IMR-90 (cell line): ENCODE results near the gene RIMS4. TPM values are rescaled to one million over a fixed set of nuclear protein-coding genes. Genes with fewer than 3 reads are reported as not detected.

Experiments used
- ATAC-seq: fragments of 200-7000 bp; cut with Tn5 transposase; 2 replicates; pipeline ENCODE4 v1.9.1; 2020; ENCODE audit warnings: low read depth, mild to moderate bottlenecking, moderate library complexity
- BruUV-seq: library from RNA; stranded (reverse); fragments of 400-500 nt; replicated peaks from 2 replicates; lab custom pipeline; 2021; lab: Mats Ljungman, UMichigan
- CTCF ChIA-PET: fragments of 300-600 bp; formaldehyde crosslinking; extraction: SDS; loops from one replicate; lab custom pipeline; 2021; ENCODE audit warnings: antibody characterized with exemption; lab: Yijun Ruan, JAX
- POLR2A ChIA-PET: fragments of 300-600 bp; sonication (Branson Sonifier 250); formaldehyde crosslinking; loops from one replicate; lab custom pipeline; 2022; ENCODE audit warnings: antibody characterized with exemption; ENCODE audit not compliant: unreplicated experiment; lab: Charles Lee
- DNase-seq: peaks from one replicate; pipeline ENCODE4 v3.0.0; 2013
- H2AFZ ChIP-seq: replicated peaks from 2 replicates; pipeline ENCODE3; 2013; ENCODE audit warnings: low read length, mild to moderate bottlenecking; ENCODE audit not compliant: poor library complexity
- H2AK5ac ChIP-seq: 2 replicates; pipeline ENCODE4 v1.6.1; 2013; ENCODE audit warnings: low read depth, low read length, inconsistent platforms
- H2AK9ac ChIP-seq: replicated peaks from 2 replicates; pipeline ENCODE3; 2013; ENCODE audit warnings: mild to moderate bottlenecking, low read depth, low read length, moderate library complexity; ENCODE audit not compliant: poor library complexity
- H2BK120ac ChIP-seq: 2 replicates; pipeline ENCODE4 v1.6.1; 2013; ENCODE audit warnings: low read depth, low read length, inconsistent platforms
- H2BK15ac ChIP-seq: 3 replicates; pipeline ENCODE4 v1.6.1; 2013; ENCODE audit warnings: low read depth, low read length, inconsistent platforms
- H2BK20ac ChIP-seq: 2 replicates; pipeline ENCODE4 v1.6.1; 2013; ENCODE audit warnings: low read depth, mild to moderate bottlenecking, inconsistent platforms, low read length, moderate library complexity
- H2BK5ac ChIP-seq: 2 replicates; pipeline ENCODE4 v1.6.1; 2013; ENCODE audit warnings: mild to moderate bottlenecking, low read depth, low read length, inconsistent platforms; ENCODE audit not compliant: poor library complexity, severe bottlenecking
- H3K14ac ChIP-seq: replicated peaks from 2 replicates; pipeline ENCODE4 v1.6.1; 2013; ENCODE audit warnings: low read depth, low read length, inconsistent platforms
- H3K18ac ChIP-seq: 2 replicates; pipeline ENCODE4 v1.6.1; 2013; ENCODE audit warnings: low read depth, low read length, control low read depth
- H3K23ac ChIP-seq: 2 replicates; pipeline ENCODE4 v1.6.1; 2013; ENCODE audit warnings: low read depth, low read length, inconsistent platforms
- H3K27ac ChIP-seq: 2 replicates; pipeline ENCODE4 v1.5.1; 2013; ENCODE audit warnings: mild to moderate bottlenecking, control low read depth, low read length; ENCODE audit not compliant: insufficient read depth
- H3K27me3 ChIP-seq: 2 replicates; pipeline ENCODE4 v1.6.1; 2013; ENCODE audit warnings: low read length; ENCODE audit not compliant: control insufficient read depth, insufficient read depth
- H3K36me3 ChIP-seq: 2 replicates; pipeline ENCODE4 v1.6.1; 2013; ENCODE audit warnings: low read length, mixed read lengths; ENCODE audit not compliant: control insufficient read depth, insufficient read depth
- H3K4ac ChIP-seq: 2 replicates; pipeline ENCODE4 v1.6.1; 2013; ENCODE audit warnings: low read depth, low read length, inconsistent platforms
- H3K4me1 ChIP-seq: 2 replicates; pipeline ENCODE4 v1.6.1; 2013; ENCODE audit warnings: low read length, mixed read lengths; ENCODE audit not compliant: control insufficient read depth, insufficient read depth
- H3K4me2 ChIP-seq: 2 replicates; pipeline ENCODE4 v1.6.1; 2013; ENCODE audit warnings: low read depth, mild to moderate bottlenecking, control low read depth, low read length, moderate library complexity
- H3K4me3 ChIP-seq: 2 replicates; pipeline ENCODE4 v1.5.1; 2013; ENCODE audit warnings: low read depth, mild to moderate bottlenecking, control low read depth, low read length, moderate library complexity; ENCODE audit not compliant: insufficient read depth
- H3K56ac ChIP-seq: 2 replicates; pipeline ENCODE4 v1.6.1; 2013; ENCODE audit warnings: low read length, inconsistent platforms; ENCODE audit not compliant: insufficient read depth; ENCODE audit errors: extremely low read depth
- H3K79me1 ChIP-seq, 2 experiments: 2 replicates each; pipeline ENCODE4 v1.6.1; 2013; ENCODE audit warnings: low read length in 2 of 2, inconsistent platforms in 1 of 2, low read depth in 1 of 2
- H3K9ac ChIP-seq: 2 replicates; pipeline ENCODE4 v1.6.1; 2013; ENCODE audit warnings: low read depth, low read length, control low read depth
- H3K9me1 ChIP-seq: 2 replicates; pipeline ENCODE4 v1.6.1; 2013; ENCODE audit warnings: low read length, inconsistent platforms; ENCODE audit not compliant: insufficient read depth
- H3K9me3 ChIP-seq: 2 replicates; pipeline ENCODE4 v1.6.1; 2013; ENCODE audit warnings: low read length; ENCODE audit not compliant: control insufficient read depth, insufficient read depth
- H4K20me1 ChIP-seq: 2 replicates; pipeline ENCODE4 v1.6.1; 2013; ENCODE audit warnings: low read length, inconsistent platforms; ENCODE audit not compliant: insufficient read depth
- H4K5ac ChIP-seq: 2 replicates; pipeline ENCODE4 v1.6.1; 2013; ENCODE audit warnings: mild to moderate bottlenecking, low read depth, low read length, control low read depth
- H4K8ac ChIP-seq, 2 experiments: 2 replicates each; pipeline ENCODE4 v1.6.1; 2013; ENCODE audit warnings: low read depth in 2 of 2, low read length in 2 of 2, control low read depth in 1 of 2, inconsistent platforms in 1 of 2
- H4K91ac ChIP-seq: 2 replicates; pipeline ENCODE4 v1.6.1; 2013; ENCODE audit warnings: low read depth, low read length, inconsistent platforms; ENCODE audit not compliant: insufficient read depth
- BHLHE40 ChIP-seq: fragments of 150-350 bp; IDR thresholded peaks from 2 replicates; pipeline ENCODE4 v1.6.1; 2016; ENCODE audit warnings: mild to moderate bottlenecking, low read depth, low read length
- CEBPB ChIP-seq: IDR thresholded peaks from 2 replicates; pipeline ENCODE4 v1.6.1; 2012; ENCODE audit warnings: low read depth, low read length, improper control_type of control experiment
- FOS ChIP-seq: fragments of 150-350 bp; IDR thresholded peaks from 2 replicates; pipeline ENCODE4 v1.6.1; 2016; ENCODE audit warnings: low read depth, low read length
- MAFK ChIP-seq: IDR thresholded peaks from 2 replicates; pipeline ENCODE4 v1.6.1; 2012; ENCODE audit warnings: low read depth, low read length, improper control_type of control experiment
- MAZ ChIP-seq: IDR thresholded peaks from 2 replicates; pipeline ENCODE4 v1.6.1; 2012; ENCODE audit warnings: low read depth, mild to moderate bottlenecking, low read length, improper control_type of control experiment, moderate library complexity, borderline replicate concordance
- MXI1 ChIP-seq: IDR thresholded peaks from 2 replicates; pipeline ENCODE4 v1.6.1; 2012; ENCODE audit warnings: low read depth, mild to moderate bottlenecking, low read length, moderate library complexity, borderline replicate concordance
- POLR2A ChIP-seq: IDR thresholded peaks from 2 replicates; pipeline ENCODE4 v1.6.1; 2012; ENCODE audit warnings: mild to moderate bottlenecking, low read depth, low read length
- RAD21 ChIP-seq: IDR thresholded peaks from 2 replicates; pipeline ENCODE4 v1.6.1; 2012; ENCODE audit warnings: low read length, improper control_type of control experiment
- RFX5 ChIP-seq: IDR thresholded peaks from 2 replicates; pipeline ENCODE4 v1.8.0; 2012; ENCODE audit warnings: low read depth, mild to moderate bottlenecking, low read length, moderate library complexity
- SMC3 ChIP-seq: fragments of 150-350 bp; IDR thresholded peaks from 2 replicates; pipeline ENCODE4 v1.6.1; 2016; ENCODE audit warnings: low read depth, mild to moderate bottlenecking, antibody characterized with exemption, low read length, moderate library complexity
- WGBS, 2 experiments: methylation state at CpG; one replicate each; pipeline versions ENCODE4 v1.1.5 to v1.1.7; 2013; ENCODE audit warnings: missing lambda C conversion rate in 2 of 2; ENCODE audit not compliant: insufficient read length in 1 of 2; ENCODE audit errors: extremely low coverage in 2 of 2; 5-methylcytosine and 5-hydroxymethylcytosine counted together
- dilution Hi-C: fragments of 300-500 bp; cut with HindIII; formaldehyde crosslinking; loops from one replicate; pipeline ENCODE4 v1.14.3; 2018; ENCODE audit warnings: low sequenced_read_pairs; ENCODE audit not compliant: unreplicated experiment
- in situ Hi-C: fragments of 300-500 bp; cut with MboI; formaldehyde crosslinking; loops from 3 replicates; pipeline ENCODE4 v1.14.3; 2019; ENCODE audit warnings: low sequenced_read_pairs, inconsistent platforms, mixed read lengths
- intact Hi-C: fragments of 100-400 bp; cut with micrococcal nuclease; formaldehyde crosslinking; loops from 2 replicates; pipeline ENCODE4 v1.10.0; 2022
- polyA plus RNA-seq, 3 experiments: library from polyadenylated mRNA; depleted of rRNA; stranded (reverse); fragments of >200 nt; gene quantifications; 2 replicates each; pipeline ENCODE4 v1.2.3, GENCODE V29; 2012; ENCODE audit warnings: low replicate concordance in 1 of 3
- total RNA-seq: library from RNA; depleted of rRNA; stranded (reverse); fragments of >200 nt; gene quantifications from 2 replicates; pipeline ENCODE4 v1.2.3, GENCODE V29; 2012
- TF ChIP-seq, protein P1 (sequence below): conservative IDR thresholded peaks from 2 replicates; pipeline ENCODE4 v1.5.1; 2012; ENCODE audit warnings: mild to moderate bottlenecking, low read depth, low read length, improper control_type of control experiment
- TF ChIP-seq, protein P2 (sequence below): fragments of 150-350 bp; IDR thresholded peaks from 2 replicates; pipeline ENCODE4 v1.6.1; 2016; ENCODE audit warnings: low read depth, mild to moderate bottlenecking, low read length, moderate library complexity, borderline replicate concordance
- TF ChIP-seq, protein P3 (sequence below): fragments of 150-350 bp; IDR thresholded peaks from 2 replicates; pipeline ENCODE4 v1.6.1; 2017; ENCODE audit warnings: mild to moderate bottlenecking, antibody characterized with exemption, low read length, low read depth

RIMS4 gene
- total and polyA plus RNA-seq, 2 of the 4 experiments (the other 2 are of a cell fraction), result not detected

DNA sequence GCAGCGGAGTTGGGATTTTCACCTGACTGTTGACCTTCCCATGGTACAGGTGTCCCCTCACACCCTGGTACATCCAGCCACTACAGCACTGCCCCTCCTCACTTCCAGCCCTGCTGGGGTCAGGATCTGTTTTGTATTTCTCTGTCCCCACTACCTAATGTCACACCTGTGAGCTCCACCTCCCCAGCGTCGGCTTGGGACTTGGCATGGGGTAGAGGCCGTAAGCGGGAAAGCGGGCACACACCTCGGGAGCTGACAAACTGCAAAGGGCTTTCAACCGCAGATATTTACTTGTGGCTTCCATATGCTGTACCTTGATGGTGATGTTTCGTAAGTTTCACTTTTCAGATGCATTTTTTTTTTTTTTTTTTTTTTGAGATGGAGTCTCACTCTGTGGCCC, 100.5 kb downstream of the RIMS4 start:
- Histone ChIP-seq H4K20me1 (no peaks in the 10 kb centered on the region; the same call in 1 of the 2 replicates), H3K9me1 (peaks cover 5% of the 10 kb centered on the region; the same call in 1 of the 2 replicates), H3K4me2 (no peak overlapping the region), H2BK120ac (no peak overlapping the region), H3K36me3 (no peaks in the 10 kb centered on the region), H2BK5ac (no peak overlapping the region), H3K4me1 (peaks cover 22% of the 10 kb centered on the region), H3K18ac (no peak overlapping the region), H3K23ac (no peak overlapping the region), H3K14ac (no peak overlapping the region), H4K91ac (no peak overlapping the region), H2BK15ac (no peak overlapping the region), H2BK20ac (no peak overlapping the region), H3K27ac (no peak overlapping the region), H3K27me3 (peaks cover 20% of the 10 kb centered on the region), H3K4me3 (no peak overlapping the region), H2AK5ac (no peak overlapping the region), H3K56ac (no peak overlapping the region), H3K9me3 (no peaks in the 10 kb centered on the region), H4K8ac (no peak overlapping the region), H3K4ac (no peak overlapping the region), H2AFZ (no peak overlapping the region), H2AK9ac (no peak overlapping the region), H4K5ac (no peak overlapping the region), H3K9ac (no peak overlapping the region), H3K79me1 (no peaks in the 10 kb centered on the region)
- no peak for TF ChIP-seq SMC3
- TF ChIP-seq, protein P1, sequence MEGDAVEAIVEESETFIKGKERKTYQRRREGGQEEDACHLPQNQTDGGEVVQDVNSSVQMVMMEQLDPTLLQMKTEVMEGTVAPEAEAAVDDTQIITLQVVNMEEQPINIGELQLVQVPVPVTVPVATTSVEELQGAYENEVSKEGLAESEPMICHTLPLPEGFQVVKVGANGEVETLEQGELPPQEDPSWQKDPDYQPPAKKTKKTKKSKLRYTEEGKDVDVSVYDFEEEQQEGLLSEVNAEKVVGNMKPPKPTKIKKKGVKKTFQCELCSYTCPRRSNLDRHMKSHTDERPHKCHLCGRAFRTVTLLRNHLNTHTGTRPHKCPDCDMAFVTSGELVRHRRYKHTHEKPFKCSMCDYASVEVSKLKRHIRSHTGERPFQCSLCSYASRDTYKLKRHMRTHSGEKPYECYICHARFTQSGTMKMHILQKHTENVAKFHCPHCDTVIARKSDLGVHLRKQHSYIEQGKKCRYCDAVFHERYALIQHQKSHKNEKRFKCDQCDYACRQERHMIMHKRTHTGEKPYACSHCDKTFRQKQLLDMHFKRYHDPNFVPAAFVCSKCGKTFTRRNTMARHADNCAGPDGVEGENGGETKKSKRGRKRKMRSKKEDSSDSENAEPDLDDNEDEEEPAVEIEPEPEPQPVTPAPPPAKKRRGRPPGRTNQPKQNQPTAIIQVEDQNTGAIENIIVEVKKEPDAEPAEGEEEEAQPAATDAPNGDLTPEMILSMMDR, result no peak
- TF ChIP-seq CEBPB, result no peak
- TF ChIP-seq, protein P2, sequence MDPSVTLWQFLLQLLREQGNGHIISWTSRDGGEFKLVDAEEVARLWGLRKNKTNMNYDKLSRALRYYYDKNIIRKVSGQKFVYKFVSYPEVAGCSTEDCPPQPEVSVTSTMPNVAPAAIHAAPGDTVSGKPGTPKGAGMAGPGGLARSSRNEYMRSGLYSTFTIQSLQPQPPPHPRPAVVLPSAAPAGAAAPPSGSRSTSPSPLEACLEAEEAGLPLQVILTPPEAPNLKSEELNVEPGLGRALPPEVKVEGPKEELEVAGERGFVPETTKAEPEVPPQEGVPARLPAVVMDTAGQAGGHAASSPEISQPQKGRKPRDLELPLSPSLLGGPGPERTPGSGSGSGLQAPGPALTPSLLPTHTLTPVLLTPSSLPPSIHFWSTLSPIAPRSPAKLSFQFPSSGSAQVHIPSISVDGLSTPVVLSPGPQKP, result no peak
- no peak for TF ChIP-seq MAFK
- no peak for TF ChIP-seq RAD21
- no peak for TF ChIP-seq POLR2A
- TF ChIP-seq, protein P3, sequence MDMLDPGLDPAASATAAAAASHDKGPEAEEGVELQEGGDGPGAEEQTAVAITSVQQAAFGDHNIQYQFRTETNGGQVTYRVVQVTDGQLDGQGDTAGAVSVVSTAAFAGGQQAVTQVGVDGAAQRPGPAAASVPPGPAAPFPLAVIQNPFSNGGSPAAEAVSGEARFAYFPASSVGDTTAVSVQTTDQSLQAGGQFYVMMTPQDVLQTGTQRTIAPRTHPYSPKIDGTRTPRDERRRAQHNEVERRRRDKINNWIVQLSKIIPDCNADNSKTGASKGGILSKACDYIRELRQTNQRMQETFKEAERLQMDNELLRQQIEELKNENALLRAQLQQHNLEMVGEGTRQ, result no peak
- TF ChIP-seq RFX5, result no peak
- no peak for TF ChIP-seq MXI1
- no peak for TF ChIP-seq BHLHE40
- no peak for TF ChIP-seq FOS
- TF ChIP-seq MAZ, result no peak
- no peak for ATAC-seq
- ChIA-PET CTCF (no interaction called here), POLR2A (no interaction called here)
- BruUV-seq, result no TSS peak
- intact Hi-C loops, result no loop called here
- in situ Hi-C loops, result no loop called here
- no peak for DNase-seq
- dilution Hi-C loops, result no loop called here
- 83% methylated on average over 1 of the region's 9 CpGs; no CpG with 5 or more reads in 1 of the 2 experiments for WGBS, 2 experiments
